PFSK-1 (cell line): Measurements from ENCODE around the gene ABCG1.

ENCODE experiments used
- FOXP2 ChIP-seq: optimal IDR thresholded peaks from 2 replicates; pipeline ENCODE3; 2011; ENCODE audit warnings: borderline replicate concordance, control low read depth, inconsistent platforms; ENCODE audit not compliant: insufficient read depth; ENCODE audit errors: extremely low read length, extremely low read depth
- POLR2AphosphoS5 ChIP-seq: IDR thresholded peaks from 2 replicates; pipeline ENCODE4 v1.6.1; 2012; ENCODE audit warnings: low read depth, mild to moderate bottlenecking, control low read depth, low read length, moderate library complexity
- SIN3A ChIP-seq: IDR thresholded peaks from 2 replicates; pipeline ENCODE4 v1.6.1; 2012; ENCODE audit warnings: mild to moderate bottlenecking, low read length, moderate library complexity, borderline replicate concordance; ENCODE audit not compliant: insufficient read depth
- TAF1 ChIP-seq: IDR thresholded peaks from 2 replicates; pipeline ENCODE4 v1.6.1; 2012; ENCODE audit warnings: low read length, control low read depth, borderline replicate concordance; ENCODE audit not compliant: insufficient read depth
- TF ChIP-seq, protein P1 (sequence below), 2 experiments: IDR thresholded peaks; 2 replicates each; pipeline versions ENCODE4 v1.6.1 to v1.8.0; 2011 to 2012; ENCODE audit warnings: low read depth in 2 of 2, low read length in 2 of 2, control low read depth in 1 of 2, inconsistent platforms in 1 of 2, mild to moderate bottlenecking in 1 of 2, moderate library complexity in 1 of 2; ENCODE audit not compliant: insufficient read depth in 1 of 2

The ABCG1 gene

GRCh38 chr21:42208036-42208435 lies 10.9 kb upstream of the ABCG1 start:
- no peak for TF ChIP-seq SIN3A
- no peak for TF ChIP-seq POLR2AphosphoS5
- no peak for TF ChIP-seq FOXP2
- TF ChIP-seq TAF1: no peak
- TF ChIP-seq, protein P1, sequence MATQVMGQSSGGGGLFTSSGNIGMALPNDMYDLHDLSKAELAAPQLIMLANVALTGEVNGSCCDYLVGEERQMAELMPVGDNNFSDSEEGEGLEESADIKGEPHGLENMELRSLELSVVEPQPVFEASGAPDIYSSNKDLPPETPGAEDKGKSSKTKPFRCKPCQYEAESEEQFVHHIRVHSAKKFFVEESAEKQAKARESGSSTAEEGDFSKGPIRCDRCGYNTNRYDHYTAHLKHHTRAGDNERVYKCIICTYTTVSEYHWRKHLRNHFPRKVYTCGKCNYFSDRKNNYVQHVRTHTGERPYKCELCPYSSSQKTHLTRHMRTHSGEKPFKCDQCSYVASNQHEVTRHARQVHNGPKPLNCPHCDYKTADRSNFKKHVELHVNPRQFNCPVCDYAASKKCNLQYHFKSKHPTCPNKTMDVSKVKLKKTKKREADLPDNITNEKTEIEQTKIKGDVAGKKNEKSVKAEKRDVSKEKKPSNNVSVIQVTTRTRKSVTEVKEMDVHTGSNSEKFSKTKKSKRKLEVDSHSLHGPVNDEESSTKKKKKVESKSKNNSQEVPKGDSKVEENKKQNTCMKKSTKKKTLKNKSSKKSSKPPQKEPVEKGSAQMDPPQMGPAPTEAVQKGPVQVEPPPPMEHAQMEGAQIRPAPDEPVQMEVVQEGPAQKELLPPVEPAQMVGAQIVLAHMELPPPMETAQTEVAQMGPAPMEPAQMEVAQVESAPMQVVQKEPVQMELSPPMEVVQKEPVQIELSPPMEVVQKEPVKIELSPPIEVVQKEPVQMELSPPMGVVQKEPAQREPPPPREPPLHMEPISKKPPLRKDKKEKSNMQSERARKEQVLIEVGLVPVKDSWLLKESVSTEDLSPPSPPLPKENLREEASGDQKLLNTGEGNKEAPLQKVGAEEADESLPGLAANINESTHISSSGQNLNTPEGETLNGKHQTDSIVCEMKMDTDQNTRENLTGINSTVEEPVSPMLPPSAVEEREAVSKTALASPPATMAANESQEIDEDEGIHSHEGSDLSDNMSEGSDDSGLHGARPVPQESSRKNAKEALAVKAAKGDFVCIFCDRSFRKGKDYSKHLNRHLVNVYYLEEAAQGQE (IDR thresholded peaks at IDR 0.05; ENCODE audit: insufficient read depth in 1 of 2, low read depth in 2 of 2, low read length in 2 of 2): no peak

GRCh38 chr21:42208801-42209490 lies 10.0 kb upstream of the ABCG1 start:
- TF ChIP-seq, protein P1 (IDR thresholded peaks at IDR 0.05; ENCODE audit: insufficient read depth in 1 of 2, low read depth in 2 of 2, low read length in 2 of 2): no peak
- TF ChIP-seq TAF1: no peak
- no peak for TF ChIP-seq SIN3A
- no peak for TF ChIP-seq POLR2AphosphoS5
- TF ChIP-seq FOXP2: no peak

DNA sequence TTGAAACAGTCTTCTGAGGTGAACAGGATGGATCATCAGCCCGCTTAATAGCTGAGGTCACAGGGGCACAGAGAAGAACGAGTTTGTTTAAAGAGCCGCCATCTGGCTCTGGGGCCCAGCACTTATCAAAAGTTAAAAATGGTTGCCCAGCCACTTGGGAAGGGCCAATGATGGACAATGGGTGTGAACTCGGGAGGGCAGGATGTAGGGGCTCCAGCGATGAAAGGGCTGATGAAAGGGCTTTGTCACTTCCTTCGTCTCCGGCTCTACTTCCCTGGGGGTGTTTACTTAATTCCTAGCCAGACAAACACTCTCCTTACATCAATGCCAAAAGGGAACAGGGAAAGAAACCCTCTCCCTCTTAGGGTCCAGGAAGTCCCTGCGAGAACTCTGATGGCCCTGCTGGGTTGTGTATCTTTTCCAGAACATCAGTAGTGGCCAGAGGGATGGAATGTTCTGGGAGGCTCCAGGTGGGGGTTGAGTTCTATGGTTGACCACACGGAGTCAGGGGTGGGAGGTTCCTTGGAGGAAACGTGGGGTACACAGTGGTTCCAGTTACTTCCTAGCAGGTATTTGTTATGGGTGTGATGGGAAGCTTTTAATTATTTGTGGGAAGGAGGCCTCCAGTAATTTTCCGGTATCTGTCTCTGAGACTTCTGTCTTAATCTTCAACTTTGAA lies 9.0 kb upstream of the ABCG1 start:
- TF ChIP-seq FOXP2 (no peak), SIN3A (no peak; the same call in 1 of the 2 replicates), TAF1 (no peak), POLR2AphosphoS5 (no peak)
- TF ChIP-seq, protein P1 (IDR thresholded peaks at IDR 0.05; ENCODE audit: insufficient read depth in 1 of 2, low read depth in 2 of 2, low read length in 2 of 2): no peak

- TF ChIP-seq FOXP2 (no peak), TAF1 (no peak), SIN3A (no peak), POLR2AphosphoS5 (no peak)
- TF ChIP-seq, protein P1 (IDR thresholded peaks at IDR 0.05; ENCODE audit: insufficient read depth in 1 of 2, low read depth in 2 of 2, low read length in 2 of 2): no peak
These were observed 6.7 kb upstream of the ABCG1 start for GRCh38 chr21:42212266-42212665.
